ENCODE results near the gene EIF1AD. TPM values are rescaled to one million over a fixed set of nuclear protein-coding genes. Genes with fewer than 3 reads are reported as not detected.

The EIF1AD gene
- total RNA-seq, 4 donors from 2014 or later = 24.6 to 58.2 (median 28.8) TPM

GRCh38 chr11:66045177-66045639 lies 43.3 kb upstream of the EIF1AD start:
- ATAC-seq (ENCODE audit: low FRiP score) (peak; percentile 60), DNase-seq (ENCODE audit: low spot score) (peak; percentile 74)
- TF ChIP-seq CTCF (IDR thresholded peaks at IDR 0.05) = peak in 2 of 3 donors; percentile 37 to 39

GRCh38 chr11:66044757-66045156 lies 42.8 kb upstream of the EIF1AD start:
- ATAC-seq (ENCODE audit: low FRiP score) (no peak), DNase-seq (ENCODE audit: low spot score) (no peak)
- no peak for TF ChIP-seq CTCF (IDR thresholded peaks at IDR 0.05)

- TF ChIP-seq CTCF (IDR thresholded peaks at IDR 0.05) = no peak
- ATAC-seq (ENCODE audit: low FRiP score) = no peak
- no peak for DNase-seq (ENCODE audit: low spot score)
Measured at GRCh38 chr11:66042996-66043906, 41.3 kb upstream of the EIF1AD start.

- no peak for TF ChIP-seq CTCF (IDR thresholded peaks at IDR 0.05)
- no peak for DNase-seq (ENCODE audit: low spot score)
- no peak for ATAC-seq (ENCODE audit: low FRiP score)
Measured at GRCh38 chr11:66042227-66042995, 40.5 kb upstream of the EIF1AD start.

- TF ChIP-seq CTCF (IDR thresholded peaks at IDR 0.05) = no peak
- DNase-seq (ENCODE audit: low spot score) (no peak), ATAC-seq (ENCODE audit: low FRiP score) (no peak)
Measured at GRCh38 chr11:66039765-66040164, 37.8 kb upstream of the EIF1AD start.

GRCh38 chr11:66037327-66037726 lies 35.4 kb upstream of the EIF1AD start:
- DNase-seq (ENCODE audit: low spot score) (no peak), ATAC-seq (ENCODE audit: low FRiP score) (no peak)
- TF ChIP-seq CTCF (IDR thresholded peaks at IDR 0.05) = no peak

All from omental fat pad (tissue), 4 donors.